ENCODE data around the gene ZNF480.
A peak's percentile ranks its signal among the peaks of the same experiment; 100 is the strongest.
"Not testable (repeated sequence)": the region's sequence is repeated elsewhere in the genome, so short reads cannot be mapped to it uniquely, and the experiment has no call there.

ZNF480 gene

GRCh38 chr19:52336117-52336790 is 39.3 kb downstream of the ZNF480 start, which contains the start of gene ZNF610:
Gene ZNF610, plus strand, starts transcription at chr19:52336243. Its CDS starts 12,930 bp downstream, at chr19:52349173.
- no peaks in the 10 kb centered on the region for H3K36me3 ChIP-seq (ENCODE audit: control insufficient read depth, insufficient read depth, low read length)
- peak within 1 kb of the TSS; percentile 72 for H3K27ac ChIP-seq (ENCODE audit: insufficient read depth, low read length, poor library complexity, severe bottlenecking)
- peak within 1 kb of the TSS; percentile 80 for H3K4me3 ChIP-seq (ENCODE audit: insufficient read depth, low read depth, low read length, poor library complexity, severe bottlenecking)
- H3K4me1 ChIP-seq (ENCODE audit: control insufficient read depth, insufficient read depth, low read length, poor library complexity, severe bottlenecking) = peaks cover 10% of the 10 kb centered on the region
- peaks cover 17% of the 10 kb centered on the region for H3K9me3 ChIP-seq (ENCODE audit: control insufficient read depth, low read length)
- no peaks in the 10 kb centered on the region for H3K27me3 ChIP-seq (replicated peaks; ENCODE audit: control insufficient read depth, insufficient read depth, low read length, poor library complexity, severe bottlenecking)
- peak; percentile 64 to 81 (median 72) for DNase-seq

GRCh38 chr19:52336791-52337381 is 39.9 kb downstream of the ZNF480 start:
- H3K27me3 ChIP-seq (replicated peaks; ENCODE audit: control insufficient read depth, insufficient read depth, low read length, poor library complexity, severe bottlenecking) = no peaks in the 10 kb centered on the region
- H3K27ac ChIP-seq (ENCODE audit: insufficient read depth, low read length, poor library complexity, severe bottlenecking) = peak overlapping the region; percentile 72
- peaks cover 10% of the 10 kb centered on the region for H3K4me1 ChIP-seq (ENCODE audit: control insufficient read depth, insufficient read depth, low read length, poor library complexity, severe bottlenecking)
- H3K36me3 ChIP-seq (ENCODE audit: control insufficient read depth, insufficient read depth, low read length) = no peaks in the 10 kb centered on the region
- peaks cover 11% of the 10 kb centered on the region for H3K9me3 ChIP-seq (ENCODE audit: control insufficient read depth, low read length)
- peak overlapping the region; percentile 80 for H3K4me3 ChIP-seq (ENCODE audit: insufficient read depth, low read depth, low read length, poor library complexity, severe bottlenecking)
- DNase-seq = no peak

GRCh38 chr19:52339022-52339421 is 42.1 kb downstream of the ZNF480 start:
- H3K9me3 ChIP-seq (ENCODE audit: control insufficient read depth, low read length); H3K4me3 ChIP-seq (ENCODE audit: insufficient read depth, low read depth, low read length, poor library complexity, severe bottlenecking): not testable (repeated sequence)
- H3K4me1 ChIP-seq (ENCODE audit: control insufficient read depth, insufficient read depth, low read length, poor library complexity, severe bottlenecking) = peaks cover 10% of the 10 kb centered on the region

GRCh38 chr19:52343548-52343947 is 46.6 kb downstream of the ZNF480 start:
- no peaks in the 10 kb centered on the region for H3K27me3 ChIP-seq (replicated peaks; ENCODE audit: control insufficient read depth, insufficient read depth, low read length, poor library complexity, severe bottlenecking)
- H3K36me3 ChIP-seq (ENCODE audit: control insufficient read depth, insufficient read depth, low read length) = no peaks in the 10 kb centered on the region
- no peaks in the 10 kb centered on the region for H3K4me1 ChIP-seq (ENCODE audit: control insufficient read depth, insufficient read depth, low read length, poor library complexity, severe bottlenecking)
- H3K4me3 ChIP-seq (ENCODE audit: insufficient read depth, low read depth, low read length, poor library complexity, severe bottlenecking) = no peak overlapping the region
- peak; percentile 9 to 50 (median 19) for DNase-seq
- H3K9me3 ChIP-seq (ENCODE audit: control insufficient read depth, low read length) = no peaks in the 10 kb centered on the region
- no peak overlapping the region for H3K27ac ChIP-seq (ENCODE audit: insufficient read depth, low read length, poor library complexity, severe bottlenecking)

More at GRCh38 chr19:52339022-52339421, 42.1 kb downstream of the ZNF480 start:
- not testable (repeated sequence) for H3K36me3 ChIP-seq (ENCODE audit: control insufficient read depth, insufficient read depth, low read length); H3K27me3 ChIP-seq (replicated peaks; ENCODE audit: control insufficient read depth, insufficient read depth, low read length, poor library complexity, severe bottlenecking); DNase-seq; H3K27ac ChIP-seq (ENCODE audit: insufficient read depth, low read length, poor library complexity, severe bottlenecking)

- Histone ChIP-seq H3K9me3 (ENCODE audit: control insufficient read depth, low read length) (no peaks in the 10 kb centered on the region), H3K4me1 (ENCODE audit: control insufficient read depth, insufficient read depth, low read length, poor library complexity, severe bottlenecking) (no peaks in the 10 kb centered on the region), H3K36me3 (ENCODE audit: control insufficient read depth, insufficient read depth, low read length) (no peaks in the 10 kb centered on the region), H3K27me3 (replicated peaks; ENCODE audit: control insufficient read depth, insufficient read depth, low read length, poor library complexity, severe bottlenecking) (no peaks in the 10 kb centered on the region), H3K4me3 (ENCODE audit: insufficient read depth, low read depth, low read length, poor library complexity, severe bottlenecking) (no peak overlapping the region), H3K27ac (ENCODE audit: insufficient read depth, low read length, poor library complexity, severe bottlenecking) (no peak overlapping the region)
- no peak for DNase-seq
Observed at GRCh38 chr19:52345162-52345561, 48.2 kb downstream of the ZNF480 start.

GRCh38 chr19:52351512-52351911 is 54.5 kb downstream of the ZNF480 start:
- no peak for DNase-seq
- Histone ChIP-seq H3K4me1 (ENCODE audit: control insufficient read depth, insufficient read depth, low read length, poor library complexity, severe bottlenecking) (no peaks in the 10 kb centered on the region), H3K4me3 (ENCODE audit: insufficient read depth, low read depth, low read length, poor library complexity, severe bottlenecking) (no peak overlapping the region), H3K27ac (ENCODE audit: insufficient read depth, low read length, poor library complexity, severe bottlenecking) (no peak overlapping the region), H3K9me3 (ENCODE audit: control insufficient read depth, low read length) (no peaks in the 10 kb centered on the region), H3K36me3 (ENCODE audit: control insufficient read depth, insufficient read depth, low read length) (peaks cover 7% of the 10 kb centered on the region), H3K27me3 (replicated peaks; ENCODE audit: control insufficient read depth, insufficient read depth, low read length, poor library complexity, severe bottlenecking) (no peaks in the 10 kb centered on the region)

GRCh38 chr19:52366414-52366824 is 69.5 kb downstream of the ZNF480 start:
- peaks cover 19% of the 10 kb centered on the region for H3K9me3 ChIP-seq (ENCODE audit: control insufficient read depth, low read length)

GRCh38 chr19:52369559-52370340 is 72.8 kb downstream of the ZNF480 start, which contains the start of gene ZNF880:
Gene ZNF880, plus strand, starts transcription at chr19:52369923. Its CDS starts 43 bp downstream, at chr19:52369966.
- peaks cover 20% of the 10 kb centered on the region for H3K9me3 ChIP-seq (ENCODE audit: control insufficient read depth, low read length)
- peak; percentile 72 to 89 (median 82) for DNase-seq
- peaks cover 17% of the 10 kb centered on the region for H3K36me3 ChIP-seq (ENCODE audit: control insufficient read depth, insufficient read depth, low read length)

More at GRCh38 chr19:52366414-52366824, 69.5 kb downstream of the ZNF480 start:
- H3K4me1 ChIP-seq (ENCODE audit: control insufficient read depth, insufficient read depth, low read length, poor library complexity, severe bottlenecking) = peaks cover 10% of the 10 kb centered on the region
- H3K36me3 ChIP-seq (ENCODE audit: control insufficient read depth, insufficient read depth, low read length) = no peaks in the 10 kb centered on the region
- no peak overlapping the region for H3K27ac ChIP-seq (ENCODE audit: insufficient read depth, low read length, poor library complexity, severe bottlenecking)
- no peaks in the 10 kb centered on the region for H3K27me3 ChIP-seq (replicated peaks; ENCODE audit: control insufficient read depth, insufficient read depth, low read length, poor library complexity, severe bottlenecking)
- DNase-seq = no peak
- no peak overlapping the region for H3K4me3 ChIP-seq (ENCODE audit: insufficient read depth, low read depth, low read length, poor library complexity, severe bottlenecking)

GRCh38 chr19:52370341-52370710 is 73.4 kb downstream of the ZNF480 start:
- H3K27me3 ChIP-seq (replicated peaks; ENCODE audit: control insufficient read depth, insufficient read depth, low read length, poor library complexity, severe bottlenecking) = no peaks in the 10 kb centered on the region
- H3K9me3 ChIP-seq (ENCODE audit: control insufficient read depth, low read length) = peaks cover 15% of the 10 kb centered on the region
- peak overlapping the region; percentile 92 for H3K4me3 ChIP-seq (ENCODE audit: insufficient read depth, low read depth, low read length, poor library complexity, severe bottlenecking)
- H3K36me3 ChIP-seq (ENCODE audit: control insufficient read depth, insufficient read depth, low read length) = peaks cover 21% of the 10 kb centered on the region
- no peak for DNase-seq
- peaks cover 10% of the 10 kb centered on the region for H3K4me1 ChIP-seq (ENCODE audit: control insufficient read depth, insufficient read depth, low read length, poor library complexity, severe bottlenecking)
- H3K27ac ChIP-seq (ENCODE audit: insufficient read depth, low read length, poor library complexity, severe bottlenecking) = peak overlapping the region; percentile 92

More at GRCh38 chr19:52369559-52370340, 72.8 kb downstream of the ZNF480 start, which contains the start of gene ZNF880:
- Histone ChIP-seq H3K4me3 (ENCODE audit: insufficient read depth, low read depth, low read length, poor library complexity, severe bottlenecking) (peak within 1 kb of the TSS; percentile 92), H3K4me1 (ENCODE audit: control insufficient read depth, insufficient read depth, low read length, poor library complexity, severe bottlenecking) (peaks cover 10% of the 10 kb centered on the region), H3K27me3 (replicated peaks; ENCODE audit: control insufficient read depth, insufficient read depth, low read length, poor library complexity, severe bottlenecking) (no peaks in the 10 kb centered on the region), H3K27ac (ENCODE audit: insufficient read depth, low read length, poor library complexity, severe bottlenecking) (peak within 1 kb of the TSS; percentile 92)

All from effector memory CD4-positive, alpha-beta T cell (primary cell).